Measurements from ENCODE around the gene IGF2R.

DNA sequence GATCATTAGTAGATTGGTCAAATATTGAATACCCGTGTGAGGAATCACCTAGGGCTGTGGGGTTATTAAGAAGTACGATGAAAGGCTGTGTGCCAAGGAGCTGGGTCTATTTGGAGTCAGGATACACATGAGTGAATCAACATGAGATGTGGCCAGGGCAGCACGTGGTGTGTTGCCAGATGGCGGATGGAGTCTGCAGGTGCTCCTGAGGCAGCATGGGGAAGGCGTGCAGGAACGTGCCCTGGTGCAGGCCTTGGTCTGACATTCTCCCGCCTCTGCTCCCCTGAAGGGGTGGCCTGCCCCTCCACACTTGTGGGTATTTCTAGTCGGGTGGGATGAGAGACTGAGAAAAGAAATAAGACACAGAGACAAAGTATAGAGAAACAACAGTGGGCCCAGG is 113.7 kb downstream of the IGF2R start:
- no peak for TF ChIP-seq SUZ12 (IDR thresholded peaks at IDR 0.05)
- TF ChIP-seq SP1 (IDR thresholded peaks at IDR 0.05): no peak
- no peak for TF ChIP-seq ELF4 (IDR thresholded peaks at IDR 0.05)
- no peak for TF ChIP-seq BHLHE40 (IDR thresholded peaks at IDR 0.05; ENCODE audit: borderline replicate concordance)
- no peak for TF ChIP-seq LEF1 (IDR thresholded peaks at IDR 0.05; ENCODE audit: borderline replicate concordance)
- TF ChIP-seq ZNF384 (IDR thresholded peaks at IDR 0.05): no peak
- TF ChIP-seq FOXM1 (IDR thresholded peaks at IDR 0.05; ENCODE audit: borderline replicate concordance): no peak
- TF ChIP-seq FOXA1 (IDR thresholded peaks at IDR 0.05): no peak
- no peak for TF ChIP-seq TARDBP (IDR thresholded peaks at IDR 0.05)

Measured in HEK293T (cell line).